ENCODE data around the gene GLDN. TPM values are rescaled to one million over a fixed set of nuclear protein-coding genes. Genes with fewer than 3 reads are reported as not detected.
"Not testable (repeated sequence)": the region's sequence is repeated elsewhere in the genome, so short reads cannot be mapped to it uniquely, and the experiment has no call there.

Gene GLDN
- total RNA-seq, 1 experiment from 2014 or later = not detected

DNA sequence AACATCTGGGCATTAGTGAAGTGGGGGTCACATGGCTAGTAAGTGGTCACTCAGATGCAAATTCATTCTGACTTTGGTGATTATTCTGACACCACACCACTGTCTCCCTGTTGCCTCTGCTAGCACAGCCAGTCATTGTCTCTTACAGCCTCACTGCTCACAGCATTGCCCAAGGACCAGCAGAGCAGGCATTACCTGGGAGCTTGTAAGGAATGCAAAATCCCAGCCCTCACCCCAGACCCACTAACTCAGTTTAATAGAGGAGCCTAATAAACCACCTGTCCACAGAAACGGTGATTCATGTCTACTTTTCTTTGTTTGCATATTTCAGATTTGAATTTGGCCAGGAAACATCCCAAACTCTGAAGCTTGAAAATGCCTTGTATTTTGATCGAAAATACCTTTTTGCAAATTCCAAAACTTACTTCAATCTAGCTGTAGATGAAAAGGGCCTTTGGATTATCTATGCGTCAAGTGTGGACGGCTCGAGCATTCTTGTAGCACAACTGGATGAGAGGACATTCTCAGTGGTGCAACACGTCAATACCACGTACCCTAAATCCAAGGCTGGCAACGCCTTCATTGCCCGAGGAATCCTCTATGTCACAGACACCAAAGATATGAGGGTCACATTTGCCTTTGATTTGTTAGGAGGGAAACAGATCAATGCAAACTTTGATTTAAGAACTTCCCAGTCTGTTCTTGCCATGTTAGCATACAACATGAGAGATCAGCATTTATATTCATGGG, 62.7 kb downstream of the GLDN start:
- in situ Hi-C loops (cut with HindIII; ENCODE audit: low pct_unique_long_range_greater_than_20kb, low sequenced_read_pairs) = no loop called here
- no peak for DNase-seq (ENCODE audit: low read depth)

- no peak for DNase-seq (ENCODE audit: low read depth)
- in situ Hi-C loops (cut with HindIII; ENCODE audit: low pct_unique_long_range_greater_than_20kb, low sequenced_read_pairs) = no loop called here
These were observed 64.5 kb downstream of the GLDN start for GRCh38 chr15:51405693-51406523.

- no peak for DNase-seq (ENCODE audit: low read depth)
- in situ Hi-C loops (cut with HindIII; ENCODE audit: low pct_unique_long_range_greater_than_20kb, low sequenced_read_pairs) = no loop called here
These were observed 72.9 kb downstream of the GLDN start for GRCh38 chr15:51414256-51414860.

- DNase-seq (ENCODE audit: low read depth) = no peak
- in situ Hi-C loops (cut with HindIII; ENCODE audit: low pct_unique_long_range_greater_than_20kb, low sequenced_read_pairs) = no loop called here
These were observed 74.7 kb downstream of the GLDN start for GRCh38 chr15:51416129-51416528.

GRCh38 chr15:51423040-51423439, 81.6 kb downstream of the GLDN start:
- DNase-seq (ENCODE audit: low read depth); in situ Hi-C loops (cut with HindIII; ENCODE audit: low pct_unique_long_range_greater_than_20kb, low sequenced_read_pairs): not testable (repeated sequence)

- no peak for DNase-seq (ENCODE audit: low read depth)
- in situ Hi-C loops (cut with HindIII; ENCODE audit: low pct_unique_long_range_greater_than_20kb, low sequenced_read_pairs) = no loop called here
These were observed 83.3 kb downstream of the GLDN start for GRCh38 chr15:51424780-51425179.

GRCh38 chr15:51425517-51426040, 84.1 kb downstream of the GLDN start:
- no peak for DNase-seq (ENCODE audit: low read depth)
- in situ Hi-C loops (cut with HindIII; ENCODE audit: low pct_unique_long_range_greater_than_20kb, low sequenced_read_pairs) = no loop called here

DNA sequence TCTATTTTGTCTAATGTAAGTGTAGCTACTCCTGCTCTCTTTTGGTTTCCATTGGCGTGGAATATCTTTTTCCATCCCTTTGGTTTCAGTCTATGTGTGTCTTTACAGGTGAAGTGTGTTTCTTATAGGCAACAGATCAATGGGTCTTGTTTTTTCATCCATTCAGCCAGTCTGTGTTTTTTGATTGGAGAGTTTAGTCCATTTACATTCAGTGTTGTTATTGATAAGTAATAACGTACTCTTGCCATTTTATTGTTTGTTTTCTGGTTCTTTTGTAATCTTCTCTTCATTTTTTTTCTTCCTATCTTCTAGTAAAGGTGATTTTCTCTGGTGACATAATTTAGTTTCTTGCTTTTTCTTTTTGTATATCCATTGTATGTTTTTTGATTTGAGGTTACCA, 97.1 kb downstream of the GLDN start:
- DNase-seq (ENCODE audit: low read depth) = no peak
- in situ Hi-C loops (cut with HindIII; ENCODE audit: low pct_unique_long_range_greater_than_20kb, low sequenced_read_pairs) = no loop called here

DNA sequence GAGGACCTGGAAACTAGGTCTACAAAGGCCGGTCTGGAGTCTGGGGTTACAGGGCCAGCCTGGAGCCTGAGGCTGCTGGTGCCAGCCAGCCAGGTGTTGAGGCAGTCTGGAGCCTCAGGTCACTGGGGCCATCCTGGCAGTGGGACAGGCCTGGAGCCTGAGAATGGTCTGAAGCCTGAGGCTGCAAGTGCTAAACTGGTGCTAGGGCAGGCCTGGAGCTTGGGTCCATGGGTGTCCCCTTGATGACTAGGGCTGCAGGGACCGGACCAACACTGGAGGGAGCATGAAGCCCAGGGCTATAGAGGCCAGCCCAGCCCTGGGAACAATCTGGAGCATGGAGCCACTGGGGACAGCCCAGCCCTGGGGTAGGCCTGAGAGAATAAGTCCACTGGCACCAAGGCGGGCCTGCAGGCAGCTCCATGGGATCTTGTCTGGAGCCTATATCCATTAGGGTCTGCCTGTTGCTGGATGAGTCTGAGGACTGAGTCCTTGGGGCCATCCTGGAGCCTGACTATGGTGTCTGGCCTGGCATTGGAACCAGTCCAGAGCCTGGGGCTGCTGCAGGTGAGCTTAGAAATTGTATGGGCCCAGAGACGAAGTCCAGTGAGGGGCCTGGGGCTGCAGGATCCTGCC, 101.9 kb downstream of the GLDN start:
- no peak for DNase-seq (ENCODE audit: low read depth)
- in situ Hi-C loops (cut with HindIII; ENCODE audit: low pct_unique_long_range_greater_than_20kb, low sequenced_read_pairs) = no loop called here

- peak; percentile 7 for DNase-seq (ENCODE audit: low read depth)
- in situ Hi-C loops (cut with HindIII; ENCODE audit: low pct_unique_long_range_greater_than_20kb, low sequenced_read_pairs) = no loop called here
These were observed 102.7 kb downstream of the GLDN start for GRCh38 chr15:51444112-51444511.

GRCh38 chr15:51444807-51445206, 103.4 kb downstream of the GLDN start:
- no peak for DNase-seq (ENCODE audit: low read depth)
- in situ Hi-C loops (cut with HindIII; ENCODE audit: low pct_unique_long_range_greater_than_20kb, low sequenced_read_pairs) = no loop called here

DNA sequence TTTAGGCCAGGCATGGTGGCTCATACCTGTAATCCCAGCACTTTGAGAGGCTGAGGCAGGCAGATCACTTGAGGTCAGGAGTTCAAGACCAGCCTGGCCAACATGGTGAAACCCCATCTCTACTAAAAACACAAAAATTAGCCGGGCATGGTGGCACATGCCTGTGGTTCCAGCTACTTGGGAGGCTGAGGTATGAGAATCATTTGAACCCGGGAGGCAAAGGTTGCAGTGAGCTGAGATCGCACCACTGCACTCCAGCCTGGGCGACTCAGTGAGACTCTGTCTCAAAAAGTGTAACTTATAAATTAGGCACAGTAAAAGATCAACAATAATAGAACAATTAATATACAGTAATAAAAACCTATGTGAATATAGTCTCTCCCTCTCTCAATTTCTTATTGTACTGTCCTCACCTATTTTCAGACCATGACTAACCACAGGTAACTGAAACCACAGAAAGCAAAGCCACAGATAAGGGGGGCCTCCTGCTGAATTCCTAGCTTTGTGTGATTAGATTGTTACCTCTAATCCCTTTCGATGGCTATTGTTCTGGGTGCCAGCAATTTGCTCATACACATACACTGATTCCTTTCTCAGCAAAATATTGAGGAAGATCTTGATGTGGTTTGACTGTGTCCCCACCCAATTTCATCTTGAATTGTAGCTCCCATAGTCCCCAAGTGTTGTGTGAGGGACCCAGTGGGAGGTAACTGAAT, 104.7 kb downstream of the GLDN start:
- DNase-seq (ENCODE audit: low read depth); in situ Hi-C loops (cut with HindIII; ENCODE audit: low pct_unique_long_range_greater_than_20kb, low sequenced_read_pairs): not testable (repeated sequence)

- in situ Hi-C loops (cut with HindIII; ENCODE audit: low pct_unique_long_range_greater_than_20kb, low sequenced_read_pairs) = no loop called here
- DNase-seq (ENCODE audit: low read depth) = no peak
These were observed 106.6 kb downstream of the GLDN start for GRCh38 chr15:51447855-51448621.

DNA sequence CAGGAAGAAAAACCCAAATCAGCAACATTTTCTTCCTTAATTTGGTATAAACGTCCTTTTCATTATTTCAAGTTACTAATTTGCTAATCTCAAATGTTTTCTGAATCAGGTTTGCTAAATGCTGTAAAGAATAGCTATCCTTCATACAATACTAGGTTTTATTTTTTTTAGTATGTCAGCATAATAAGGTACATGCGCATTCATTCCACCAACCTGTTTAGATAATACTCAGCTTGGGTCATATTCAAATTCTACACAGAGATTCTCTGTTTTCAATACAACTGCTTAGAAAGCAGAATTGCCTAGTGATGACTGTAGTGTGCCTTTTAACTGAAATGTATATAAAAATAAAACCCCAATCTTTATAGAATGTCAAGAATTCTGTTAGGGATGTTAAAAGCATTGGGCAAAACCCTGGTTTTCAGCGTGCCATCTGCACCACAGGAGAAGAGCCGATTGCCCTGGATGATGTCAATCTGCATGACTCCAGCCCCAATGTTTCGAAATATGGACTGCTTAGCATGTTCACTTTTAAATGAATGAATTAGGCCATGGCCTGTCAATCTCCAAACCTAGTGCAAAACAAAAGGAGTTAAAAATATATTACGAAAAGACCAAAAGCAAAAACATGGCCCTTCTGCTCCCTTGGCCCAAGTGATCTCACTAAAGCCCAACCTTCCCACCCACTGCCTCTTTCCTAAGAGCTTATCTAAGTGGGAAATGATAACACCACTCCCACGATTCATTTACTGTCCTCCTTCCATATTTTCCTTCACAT, 107.4 kb downstream of the GLDN start:
- DNase-seq (ENCODE audit: low read depth) = no peak

GRCh38 chr15:51450001-51450400, 108.5 kb downstream of the GLDN start:
- in situ Hi-C loops (cut with HindIII; ENCODE audit: low pct_unique_long_range_greater_than_20kb, low sequenced_read_pairs) = no loop called here
- DNase-seq (ENCODE audit: low read depth) = peak; percentile 21

More for the DNA sequence above, 107.4 kb downstream of the GLDN start:
- in situ Hi-C loops (cut with HindIII; ENCODE audit: low pct_unique_long_range_greater_than_20kb, low sequenced_read_pairs) = no loop called here
